HuH-7.5 (cell line): ENCODE data around the gene IFI27L1.

Experiments
- DNase-seq: peaks from one replicate; pipeline ENCODE4 v3.0.0; 2011; ENCODE audit warnings: low spot score

Gene IFI27L1, protein sequence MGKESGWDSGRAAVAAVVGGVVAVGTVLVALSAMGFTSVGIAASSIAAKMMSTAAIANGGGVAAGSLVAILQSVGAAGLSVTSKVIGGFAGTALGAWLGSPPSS

DNA sequence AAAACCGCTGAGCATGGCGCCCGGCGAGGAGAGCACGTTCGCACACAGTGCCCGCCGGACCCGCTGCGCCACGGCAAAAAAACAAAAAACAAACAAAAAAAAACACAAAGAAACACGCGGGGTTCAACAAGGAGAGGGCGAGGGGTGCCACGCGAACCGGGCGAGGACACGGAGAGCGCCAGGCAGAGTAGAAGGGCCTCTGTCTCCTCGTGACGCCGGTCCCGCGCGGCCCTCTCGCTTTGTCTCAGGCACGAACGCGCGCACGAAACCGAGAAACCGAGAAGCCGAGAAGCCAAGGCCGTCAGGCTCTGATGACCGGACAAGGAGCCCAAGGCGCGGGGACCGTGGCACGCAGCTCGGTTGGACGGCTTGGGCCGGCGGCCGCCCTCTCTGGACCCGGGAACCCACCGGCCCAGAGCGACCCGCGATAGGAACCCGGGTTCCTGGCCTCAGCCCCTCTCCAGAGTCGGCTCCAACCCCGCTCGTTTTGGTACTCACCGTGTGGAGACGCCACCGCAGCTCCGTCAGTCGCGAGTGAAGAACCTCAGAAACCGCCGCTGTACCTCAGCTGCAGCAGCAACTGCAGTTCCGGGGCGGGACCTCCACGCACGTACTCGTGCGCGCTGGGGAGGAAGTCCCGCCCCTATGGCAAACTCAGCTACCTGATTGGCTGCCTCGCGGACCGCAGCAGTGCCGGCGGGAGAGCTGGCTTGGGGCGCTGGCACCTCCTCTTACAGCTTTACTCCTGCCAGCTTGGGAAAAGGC is at the start of gene IFI27L1, which contains the start of gene DDX24:
IFI27L1 (plus strand) TSS at position 690 of the 765 bp plus-strand sequence. CDS start 15,628 bp downstream, outside the sequence.
DDX24 (minus strand) TSS at position 582 of the 765 bp plus-strand sequence. CDS start 1,460 bp downstream, outside the sequence.
- DNase-seq: peak; percentile 87

DNA sequence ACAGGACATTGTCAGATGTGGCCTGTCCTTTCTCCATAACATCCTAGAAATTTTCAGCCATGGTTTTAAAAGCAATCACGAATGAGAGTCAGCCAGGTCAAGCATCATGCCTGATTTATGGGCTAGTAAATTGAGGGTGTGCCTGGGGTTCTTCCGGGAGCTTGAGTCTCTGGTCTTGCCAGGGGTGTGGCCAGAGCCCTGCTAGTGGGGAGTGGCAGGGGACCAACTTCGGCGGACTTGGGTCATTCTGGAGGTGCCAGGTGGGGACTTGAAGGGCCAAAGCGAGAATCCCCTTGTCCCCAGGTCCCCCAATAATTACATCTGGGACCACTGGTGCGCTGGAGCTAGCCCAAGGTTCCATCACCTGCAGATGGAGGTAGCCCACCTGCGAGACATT is 49.2 kb upstream of the IFI27L1 start:
- DNase-seq: no peak

- no peak for DNase-seq
Measured at GRCh38 chr14:94034886-94035285, 46.2 kb upstream of the IFI27L1 start.

- DNase-seq: peak; percentile 80
Measured at GRCh38 chr14:94036313-94037167, 44.6 kb upstream of the IFI27L1 start.

DNA sequence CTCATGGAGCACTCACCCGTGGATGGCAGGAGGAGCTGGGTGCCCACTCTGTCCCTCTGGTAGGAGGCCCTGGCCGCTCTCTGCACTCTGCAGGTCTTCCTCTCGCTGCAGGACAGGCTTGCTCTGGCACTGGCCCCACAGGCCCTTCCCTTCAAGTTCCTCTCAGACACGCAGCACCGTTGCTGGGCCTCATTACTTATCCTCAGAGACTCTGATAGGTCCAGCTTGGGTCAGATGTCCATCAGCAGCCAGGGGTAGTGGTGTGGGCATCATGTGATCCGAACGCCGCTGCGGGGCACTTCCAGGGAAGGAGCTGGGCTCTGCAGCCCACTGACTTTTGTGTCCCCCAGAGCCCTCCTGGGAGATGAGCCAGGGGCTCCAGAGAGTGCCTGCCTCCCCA is 43.2 kb upstream of the IFI27L1 start:
- DNase-seq: no peak

GRCh38 chr14:94038510-94038909 is 42.6 kb upstream of the IFI27L1 start:
- no peak for DNase-seq

GRCh38 chr14:94038921-94039629 is 42.0 kb upstream of the IFI27L1 start:
- DNase-seq: no peak

DNA sequence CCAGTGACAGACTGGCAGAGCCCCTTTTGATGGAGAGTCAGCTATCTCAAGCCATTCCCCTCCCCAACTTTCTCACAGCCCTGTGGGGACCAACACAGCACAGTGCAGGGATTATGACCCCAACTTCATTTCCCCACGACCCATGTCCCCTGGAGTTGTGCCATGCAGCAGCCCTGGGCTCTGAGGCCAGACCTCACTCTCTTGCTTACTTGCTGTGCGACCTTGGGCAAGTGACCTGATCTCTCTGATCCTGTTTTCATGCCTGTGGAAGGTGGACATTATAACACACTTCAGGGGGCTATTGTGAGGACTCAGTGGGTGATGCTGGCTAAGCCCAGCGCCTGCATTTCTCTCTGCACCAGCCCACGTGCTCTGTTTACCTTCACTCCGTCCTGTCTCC is 40.9 kb upstream of the IFI27L1 start:
- no peak for DNase-seq

- DNase-seq: no peak
Measured at GRCh38 chr14:94040796-94041195, 40.3 kb upstream of the IFI27L1 start.

DNA sequence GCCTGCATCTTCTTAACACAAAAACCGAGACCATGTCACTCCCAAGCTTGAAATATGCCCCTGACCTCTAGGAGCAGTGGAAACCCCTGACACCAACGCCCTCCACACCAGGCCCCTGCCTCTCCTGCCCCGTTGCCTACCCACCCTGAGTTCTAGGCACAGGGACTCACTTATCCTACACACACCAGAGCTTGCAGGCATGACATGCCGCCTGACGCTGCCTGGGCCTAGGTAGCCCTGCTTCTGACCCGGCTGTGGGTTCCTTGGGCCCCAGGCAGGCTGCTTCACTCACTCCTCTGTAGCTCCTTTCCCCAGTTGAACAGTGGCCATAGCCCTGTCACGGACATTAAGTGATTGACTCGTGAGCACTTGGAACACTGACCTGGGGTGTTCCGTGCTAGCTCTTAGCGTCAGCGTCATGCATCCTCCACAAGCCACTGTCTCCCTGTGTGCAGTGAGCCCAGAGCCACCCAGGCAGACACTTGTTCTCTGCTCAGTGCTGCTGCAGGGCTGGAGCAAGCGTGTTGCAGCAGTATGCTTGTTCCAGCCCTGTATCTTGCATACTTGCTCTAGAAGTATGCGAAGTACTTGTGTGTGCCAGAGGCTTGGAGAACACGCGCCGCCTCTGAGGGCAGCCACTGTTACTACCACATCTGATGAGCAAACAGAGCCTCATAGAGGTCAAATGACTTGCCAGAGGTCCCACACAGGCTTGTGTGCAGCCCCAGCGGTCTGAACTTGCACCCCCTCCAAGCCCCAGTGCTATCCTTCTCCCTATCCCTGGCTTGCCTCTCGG is 39.4 kb upstream of the IFI27L1 start:
- DNase-seq: no peak

DNA sequence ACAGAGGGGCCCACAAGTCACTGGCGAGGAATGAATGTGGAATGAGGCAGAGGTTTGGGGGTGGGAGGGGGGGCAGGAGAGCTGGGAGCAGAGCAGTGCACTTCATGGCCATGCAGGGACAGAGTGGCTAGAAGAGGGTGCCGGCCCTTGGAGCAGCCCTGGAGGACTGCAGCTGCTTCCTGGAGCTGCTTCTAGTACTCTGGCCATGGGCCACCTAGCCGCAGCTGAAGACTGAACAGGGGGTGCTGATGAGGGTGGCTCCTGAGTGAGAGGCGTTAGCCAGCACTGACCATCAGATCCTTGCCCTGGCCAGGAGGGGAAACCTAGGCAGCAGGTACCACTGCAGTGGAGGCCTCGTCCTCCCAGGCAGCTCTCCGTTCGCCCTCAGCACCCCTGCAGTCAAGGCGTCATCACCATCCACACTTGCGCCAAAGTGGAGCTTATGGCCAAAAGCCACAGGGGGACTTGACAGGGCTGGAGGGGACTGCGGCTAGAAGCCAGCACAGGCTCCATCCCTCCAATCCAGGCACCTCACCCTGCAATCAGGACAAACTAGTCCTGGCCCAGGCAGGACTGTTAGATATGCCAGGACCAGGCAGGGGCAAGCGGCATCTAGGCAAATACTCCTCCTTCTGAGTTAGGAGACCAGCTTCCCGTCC is 38.5 kb upstream of the IFI27L1 start:
- DNase-seq: no peak

DNA sequence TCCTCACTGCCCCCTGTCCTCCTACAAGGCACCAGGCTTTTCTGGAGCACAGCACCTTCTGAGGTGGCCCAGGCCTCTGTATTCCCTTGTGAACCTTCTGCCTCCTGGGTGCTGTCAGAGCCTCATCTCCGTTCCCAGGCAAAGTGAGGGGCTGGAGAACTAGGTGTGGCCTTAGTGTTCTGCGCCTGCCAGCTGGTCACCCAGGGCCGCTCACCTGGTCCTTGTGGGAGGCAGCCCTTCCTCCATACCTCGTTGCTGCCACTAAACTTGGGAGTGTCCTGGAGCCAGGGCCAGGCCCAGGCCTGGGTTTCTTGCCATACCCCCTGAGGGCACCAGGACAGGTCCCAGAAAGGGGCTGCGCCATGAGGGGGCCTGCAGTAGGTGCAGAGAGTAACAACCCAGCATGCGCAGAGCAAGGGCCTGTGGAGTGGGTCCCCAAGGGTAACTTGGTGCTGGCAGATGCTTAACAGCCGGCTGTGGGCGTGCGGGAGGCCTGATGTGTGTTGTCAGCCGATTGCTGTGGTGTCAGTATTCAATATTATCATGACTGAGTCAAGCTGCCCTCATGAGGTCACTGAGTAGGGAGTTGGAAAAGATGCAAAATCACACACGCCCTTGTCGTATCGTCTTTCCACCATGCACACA is 37.9 kb upstream of the IFI27L1 start:
- no peak for DNase-seq

- DNase-seq: no peak
Measured at GRCh38 chr14:94043756-94044475, 37.2 kb upstream of the IFI27L1 start.

GRCh38 chr14:94044476-94045091 is 36.5 kb upstream of the IFI27L1 start:
- no peak for DNase-seq

DNA sequence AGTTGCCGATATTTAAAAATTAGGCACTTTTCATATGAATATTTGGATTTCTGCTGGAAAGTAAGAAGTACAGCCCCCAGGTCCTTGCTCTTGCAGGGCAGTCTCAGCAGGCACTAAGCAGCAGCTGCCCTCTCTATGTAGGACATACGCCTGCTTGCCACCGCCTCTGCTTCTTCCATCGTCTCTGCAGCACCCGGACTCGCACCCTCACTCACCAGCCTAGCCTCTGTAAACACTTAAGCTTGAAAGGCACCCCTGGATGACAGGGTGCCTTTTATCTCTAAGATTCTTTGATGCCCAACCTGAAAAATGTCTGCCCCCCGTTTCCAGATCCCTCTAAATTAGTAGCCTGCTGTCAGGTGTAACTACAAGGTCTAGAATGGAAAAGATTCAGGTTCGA is 36.0 kb upstream of the IFI27L1 start:
- DNase-seq: no peak

- no peak for DNase-seq
Measured at GRCh38 chr14:94045563-94046345, 35.4 kb upstream of the IFI27L1 start.

- DNase-seq: no peak
Measured at GRCh38 chr14:94046696-94047250, 34.3 kb upstream of the IFI27L1 start.

DNA sequence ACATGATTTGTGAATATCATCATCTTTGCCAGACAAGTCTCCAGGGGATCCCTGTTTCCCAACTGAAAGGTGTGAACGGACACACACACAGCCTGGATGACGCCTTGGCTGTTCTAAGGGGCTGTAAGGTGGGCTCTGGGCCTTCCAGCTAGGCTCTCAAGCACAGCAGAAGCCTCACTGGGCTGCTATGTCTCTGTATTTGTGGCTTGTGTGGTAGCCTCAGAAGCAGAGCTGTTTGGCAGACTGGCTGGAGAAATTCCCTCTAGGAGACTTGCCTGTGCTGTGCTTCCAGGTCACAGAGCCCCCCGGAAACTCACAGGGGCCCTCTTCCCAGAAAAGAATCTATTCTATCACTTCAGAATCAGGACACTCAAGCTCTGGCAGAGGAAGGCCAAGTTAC is 33.5 kb upstream of the IFI27L1 start:
- DNase-seq: no peak
